Stomach (tissue), 9 donors: ENCODE data around the gene SCN1A. TPM values are rescaled to one million over a fixed set of nuclear protein-coding genes. Genes with fewer than 3 reads are reported as not detected.

Experiments used
- DNase-seq, 2 donors: peaks; one replicate each; pipeline versions ENCODE4 v3.0.0 to v3.0.0-alpha.2; 2013 to 2019
- H3K27ac ChIP-seq, 5 donors: fragments of 200-600 bp in 4 of 5; sonication (generic) in 4 of 5; one replicate each; pipeline ENCODE4 v1.5.1; 2013 to 2019; ENCODE audit warnings: mild to moderate bottlenecking in 1 of 5, moderate library complexity in 1 of 5
- H3K27me3 ChIP-seq, 3 donors: fragments of 200-600 bp; sonication (generic); one replicate each; pipeline ENCODE4 v1.5.1; 2017 to 2019; ENCODE audit warnings: mixed run types in 1 of 3
- H3K36me3 ChIP-seq, 4 donors: fragments of 200-600 bp; sonication (generic); 1 replicate in 3 of 4; 2 replicates in 1 of 4; pipeline ENCODE4 v1.5.1; 2016 to 2019
- H3K4me1 ChIP-seq, 4 donors: fragments of 200-600 bp; sonication (generic); one replicate each; pipeline ENCODE4 v1.5.1; 2016 to 2019
- H3K4me3 ChIP-seq, 4 donors: fragments of 200-600 bp; sonication (generic) in 3 of 4; one replicate each; pipeline ENCODE4 v1.5.1; 2016 to 2019; ENCODE audit warnings: mild to moderate bottlenecking in 1 of 4
- H3K9me3 ChIP-seq, 4 donors: fragments of 200-600 bp; sonication (generic); one replicate each; pipeline ENCODE4 v1.5.1; 2016 to 2019
- CTCF ChIP-seq, 7 experiments: fragments of 450-650 bp in 4 of 7; fragments of 200-600 bp in 3 of 7; sonication (generic) in 3 of 7; IDR thresholded peaks; one replicate each; pipeline ENCODE4 v1.5.1; 2016 to 2019; ENCODE audit warnings: antibody characterized with exemption in 7 of 7, control low read depth in 2 of 7, mild to moderate bottlenecking in 1 of 7
- EP300 ChIP-seq: sonication (generic); formaldehyde crosslinking; IDR thresholded peaks from one replicate; pipeline ENCODE4 v1.6.1; 2017; ENCODE audit warnings: antibody characterized with exemption
- POLR2A ChIP-seq, 4 donors: fragments of 450-650 bp; IDR thresholded peaks; one replicate each; pipeline ENCODE4 v1.6.1; 2016; ENCODE audit warnings: antibody characterized with exemption in 4 of 4, control low read depth in 2 of 4, mild to moderate bottlenecking in 1 of 4, moderate library complexity in 1 of 4
- POLR2AphosphoS5 ChIP-seq, 3 donors: sonication (generic); formaldehyde crosslinking; IDR thresholded peaks; one replicate each; pipeline ENCODE4 v1.6.1; 2016; ENCODE audit warnings: antibody characterized with exemption in 3 of 3
- whole genome bisulfite sequencing, 5 donors: extraction: QIAGEN DNeasy Blood & Tissue Kit in 3 of 5; methylation state at CpG; one replicate each; pipeline versions ENCODE4 v1.1.5 to v1.1.7; 2013 to 2018; 5-methylcytosine and 5-hydroxymethylcytosine counted together
- intact Hi-C: fragments of 100-400 bp; cut with DNase I; formaldehyde crosslinking; loops from one replicate; pipeline ENCODE4 v1.15.1; 2023; ENCODE audit warnings: low total_unique reads
- polyA plus RNA-seq, 3 donors: library from polyadenylated mRNA; stranded (reverse); fragments of 200-250 nt; gene quantifications; one replicate each; pipeline ENCODE4 v1.2.3, GENCODE V29; 2013
- total RNA-seq, 5 donors: library from RNA; depleted of rRNA; stranded (reverse); fragments of >200 nt; gene quantifications; one replicate each; pipeline versions ENCODE4 v1.1.0 to v1.2.3, GENCODE V29; 2014 to 2016
- donor health status: healthy with polysubstance abuse.
- donor health status: Bipolar disorder and iron deficiency.
- donor health status: healthy.

SCN1A gene
- total and polyA plus RNA-seq, 8 donors = under 0.01 to 1.5 TPM; not detected in 6

GRCh38 chr2:166081852-166082251 lies 46.0 kb downstream of the SCN1A start:
- Histone ChIP-seq H3K4me1 (no peaks in the 10 kb centered on the region), H3K27ac (no peak overlapping the region), H3K9me3 (no peaks in the 10 kb centered on the region), H3K4me3 (no peak overlapping the region), H3K36me3 (no peaks in the 10 kb centered on the region), H3K27me3 (no peaks in the 10 kb centered on the region)
- DNase-seq = no peak
- intact Hi-C loops = no loop called here
- TF ChIP-seq EP300 = no peak
- TF ChIP-seq POLR2AphosphoS5 (IDR thresholded peaks at IDR 0.05) = no peak
- TF ChIP-seq CTCF (IDR thresholded peaks at IDR 0.05) = no peak
- no peak for TF ChIP-seq POLR2A (IDR thresholded peaks at IDR 0.05)

GRCh38 chr2:166081131-166081632 lies 46.6 kb downstream of the SCN1A start:
- Histone ChIP-seq H3K36me3 (no peaks in the 10 kb centered on the region), H3K9me3 (no peaks in the 10 kb centered on the region), H3K4me1 (no peaks in the 10 kb centered on the region), H3K27me3 (no peaks in the 10 kb centered on the region), H3K4me3 (no peak overlapping the region), H3K27ac (no peak overlapping the region)
- no peak for DNase-seq
- WGBS, 5 donors = 37 to 58% (median 43%) methylated on average over 4 of the region's 4 CpGs
- no peak for TF ChIP-seq POLR2AphosphoS5 (IDR thresholded peaks at IDR 0.05)
- no peak for TF ChIP-seq CTCF (IDR thresholded peaks at IDR 0.05)
- no peak for TF ChIP-seq EP300
- no peak for TF ChIP-seq POLR2A (IDR thresholded peaks at IDR 0.05)
- intact Hi-C loops = no loop called here

GRCh38 chr2:166074430-166074829 lies 53.4 kb downstream of the SCN1A start:
- Histone ChIP-seq H3K9me3 (no peaks in the 10 kb centered on the region), H3K27me3 (no peaks in the 10 kb centered on the region), H3K4me1 (no peaks in the 10 kb centered on the region), H3K36me3 (no peaks in the 10 kb centered on the region), H3K27ac (no peak overlapping the region), H3K4me3 (no peak overlapping the region)
- WGBS, 5 donors = 77 to 83% (median 79%) methylated on average over 2 of the region's 2 CpGs
- TF ChIP-seq CTCF (IDR thresholded peaks at IDR 0.05) (no peak), POLR2A (IDR thresholded peaks at IDR 0.05) (no peak), EP300 (no peak), POLR2AphosphoS5 (IDR thresholded peaks at IDR 0.05) (no peak)
- intact Hi-C loops = no loop called here
- no peak for DNase-seq

- H3K9me3 ChIP-seq = no peaks in the 10 kb centered on the region
- H3K4me3 ChIP-seq = no peak overlapping the region
- intact Hi-C loops = no loop called here
- DNase-seq = no peak
- H3K27ac ChIP-seq = no peak overlapping the region
- TF ChIP-seq POLR2AphosphoS5 (IDR thresholded peaks at IDR 0.05) (no peak), CTCF (IDR thresholded peaks at IDR 0.05) (no peak), EP300 (no peak)
- WGBS, 5 donors = 49 to 80% (median 55%) methylated on average over 2 of the region's 2 CpGs
- no peaks in the 10 kb centered on the region for H3K4me1 ChIP-seq
- H3K36me3 ChIP-seq = no peaks in the 10 kb centered on the region
- H3K27me3 ChIP-seq = no peaks in the 10 kb centered on the region
These were observed 53.8 kb downstream of the SCN1A start for GRCh38 chr2:166074011-166074410.
